Nephron (organoid): ENCODE data around the gene SERPINA9.

Experiments used
- H3K27ac Mint-ChIP-seq, 3 experiments: 2 replicates each; pipeline ENCODE4 v1.8.0; 2020; ENCODE audit warnings: mixed read lengths in 3 of 3, mild to moderate bottlenecking in 2 of 3, moderate library complexity in 1 of 3
- H3K27me3 Mint-ChIP-seq: 2 replicates; pipeline ENCODE4 v1.8.0; 2021; ENCODE audit warnings: low read depth, mild to moderate bottlenecking, moderate library complexity, mixed read lengths
- H3K36me3 Mint-ChIP-seq: 2 replicates; pipeline ENCODE4 v1.8.0; 2020; ENCODE audit warnings: low read depth, mixed read lengths
- H3K4me1 Mint-ChIP-seq: 2 replicates; pipeline ENCODE4 v1.8.0; 2020; ENCODE audit warnings: mixed read lengths
- H3K4me3 Mint-ChIP-seq, 3 experiments: 2 replicates each; pipeline ENCODE4 v1.8.0; 2020; ENCODE audit warnings: mild to moderate bottlenecking in 3 of 3, mixed read lengths in 3 of 3, moderate library complexity in 2 of 3
- H3K9me3 Mint-ChIP-seq: 2 replicates; pipeline ENCODE4 v1.8.0; 2020; ENCODE audit warnings: mixed read lengths
- TF ChIP-seq, protein P1 (sequence below), 3 experiments: fragments of 200-600 bp; sonication (generic); IDR thresholded peaks; one replicate each; pipeline ENCODE4 v1.5.0; 2021; ENCODE audit warnings: antibody characterized with exemption in 3 of 3; ENCODE audit not compliant: unreplicated experiment in 3 of 3

The SERPINA9 gene

DNA sequence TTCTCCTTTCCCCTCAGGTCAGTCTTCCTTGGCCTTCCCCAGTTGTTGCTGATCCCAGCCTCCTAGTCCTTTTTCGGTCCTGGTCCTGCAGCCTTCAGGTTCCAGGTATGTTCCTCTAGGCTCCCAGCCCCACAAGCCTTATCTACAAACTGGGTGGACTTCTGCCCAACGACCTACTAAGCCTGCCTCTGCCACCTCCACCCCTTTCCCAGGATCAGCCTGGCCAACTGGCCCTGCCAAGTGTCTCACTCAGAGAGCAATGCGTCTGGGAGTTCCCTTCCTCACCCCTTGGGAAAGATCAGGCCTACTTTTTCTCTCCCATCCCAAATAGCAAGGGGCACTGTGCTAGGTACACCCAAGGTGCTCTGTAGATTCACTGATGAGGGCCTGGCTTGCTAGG lies 33.4 kb upstream of the SERPINA9 start, which contains the start of gene SERPINA12:
SERPINA12 (minus strand) TSS at position 114 of the 400 bp plus-strand sequence. CDS start 11,072 bp downstream, outside the sequence.
- H3K4me3 Mint-ChIP-seq, result no peak within 1 kb of the TSS
- no peaks in the 10 kb centered on the region for H3K4me1 Mint-ChIP-seq
- peaks cover 19% of the 10 kb centered on the region for H3K27me3 Mint-ChIP-seq
- no peaks in the 10 kb centered on the region for H3K9me3 Mint-ChIP-seq
- H3K27ac Mint-ChIP-seq, result no peak within 1 kb of the TSS
- TF ChIP-seq, protein P1, sequence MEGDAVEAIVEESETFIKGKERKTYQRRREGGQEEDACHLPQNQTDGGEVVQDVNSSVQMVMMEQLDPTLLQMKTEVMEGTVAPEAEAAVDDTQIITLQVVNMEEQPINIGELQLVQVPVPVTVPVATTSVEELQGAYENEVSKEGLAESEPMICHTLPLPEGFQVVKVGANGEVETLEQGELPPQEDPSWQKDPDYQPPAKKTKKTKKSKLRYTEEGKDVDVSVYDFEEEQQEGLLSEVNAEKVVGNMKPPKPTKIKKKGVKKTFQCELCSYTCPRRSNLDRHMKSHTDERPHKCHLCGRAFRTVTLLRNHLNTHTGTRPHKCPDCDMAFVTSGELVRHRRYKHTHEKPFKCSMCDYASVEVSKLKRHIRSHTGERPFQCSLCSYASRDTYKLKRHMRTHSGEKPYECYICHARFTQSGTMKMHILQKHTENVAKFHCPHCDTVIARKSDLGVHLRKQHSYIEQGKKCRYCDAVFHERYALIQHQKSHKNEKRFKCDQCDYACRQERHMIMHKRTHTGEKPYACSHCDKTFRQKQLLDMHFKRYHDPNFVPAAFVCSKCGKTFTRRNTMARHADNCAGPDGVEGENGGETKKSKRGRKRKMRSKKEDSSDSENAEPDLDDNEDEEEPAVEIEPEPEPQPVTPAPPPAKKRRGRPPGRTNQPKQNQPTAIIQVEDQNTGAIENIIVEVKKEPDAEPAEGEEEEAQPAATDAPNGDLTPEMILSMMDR (IDR thresholded peaks at IDR 0.05; ENCODE audit: unreplicated experiment in 3 of 3), result no peak
- H3K36me3 Mint-ChIP-seq, result no peaks in the 10 kb centered on the region

DNA sequence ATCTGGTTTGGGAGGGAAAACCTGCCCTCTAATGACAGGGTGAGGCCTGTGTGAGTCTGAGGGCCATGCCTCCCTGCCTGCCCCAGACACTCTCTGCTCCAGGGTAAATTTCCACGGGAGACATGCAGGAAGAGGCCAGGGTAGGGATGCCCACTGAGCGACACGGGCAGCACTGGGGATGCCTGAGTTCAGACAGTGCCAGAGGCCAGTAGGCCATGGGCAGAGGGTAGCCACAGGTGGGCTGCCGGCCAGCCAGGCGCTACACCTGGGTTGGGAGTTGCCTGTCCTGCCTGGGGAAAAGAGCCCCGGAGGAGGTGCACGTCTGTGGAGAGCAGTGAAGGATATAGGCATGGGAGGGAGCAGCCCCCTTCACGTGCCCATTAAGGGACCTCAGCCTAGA lies 29.6 kb upstream of the SERPINA9 start:
- TF ChIP-seq, protein P1 (IDR thresholded peaks at IDR 0.05; ENCODE audit: unreplicated experiment in 3 of 3), result no peak
- H3K27me3 Mint-ChIP-seq, result peaks cover 19% of the 10 kb centered on the region
- no peak overlapping the region for H3K27ac Mint-ChIP-seq
- no peaks in the 10 kb centered on the region for H3K4me1 Mint-ChIP-seq
- H3K36me3 Mint-ChIP-seq, result no peaks in the 10 kb centered on the region
- no peaks in the 10 kb centered on the region for H3K9me3 Mint-ChIP-seq
- H3K4me3 Mint-ChIP-seq, result no peak overlapping the region

DNA sequence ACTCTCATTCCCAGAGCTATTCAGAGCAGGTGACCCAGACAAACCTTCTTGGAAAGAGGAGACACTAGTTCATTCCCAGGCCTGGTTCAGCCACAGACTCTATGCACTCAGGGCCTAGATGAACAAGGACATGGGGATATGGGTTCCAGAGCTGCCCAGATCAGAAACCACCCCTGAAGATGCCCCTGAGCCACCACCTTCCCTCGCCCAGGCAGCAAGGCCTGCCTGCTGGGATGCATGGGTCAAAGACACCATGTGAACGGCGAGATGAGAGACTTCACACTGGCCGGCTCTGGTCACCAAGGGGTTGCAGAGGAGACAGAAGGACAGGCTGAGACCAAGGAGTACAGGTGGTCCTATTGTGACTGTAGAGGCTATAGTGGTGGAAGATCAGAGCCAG lies 29.2 kb upstream of the SERPINA9 start:
- Mint-ChIP-seq H3K27me3 (peaks cover 19% of the 10 kb centered on the region), H3K27ac (no peak overlapping the region), H3K9me3 (no peaks in the 10 kb centered on the region), H3K36me3 (no peaks in the 10 kb centered on the region), H3K4me3 (no peak overlapping the region), H3K4me1 (no peaks in the 10 kb centered on the region)
- TF ChIP-seq, protein P1 (IDR thresholded peaks at IDR 0.05; ENCODE audit: unreplicated experiment in 3 of 3), result no peak

DNA sequence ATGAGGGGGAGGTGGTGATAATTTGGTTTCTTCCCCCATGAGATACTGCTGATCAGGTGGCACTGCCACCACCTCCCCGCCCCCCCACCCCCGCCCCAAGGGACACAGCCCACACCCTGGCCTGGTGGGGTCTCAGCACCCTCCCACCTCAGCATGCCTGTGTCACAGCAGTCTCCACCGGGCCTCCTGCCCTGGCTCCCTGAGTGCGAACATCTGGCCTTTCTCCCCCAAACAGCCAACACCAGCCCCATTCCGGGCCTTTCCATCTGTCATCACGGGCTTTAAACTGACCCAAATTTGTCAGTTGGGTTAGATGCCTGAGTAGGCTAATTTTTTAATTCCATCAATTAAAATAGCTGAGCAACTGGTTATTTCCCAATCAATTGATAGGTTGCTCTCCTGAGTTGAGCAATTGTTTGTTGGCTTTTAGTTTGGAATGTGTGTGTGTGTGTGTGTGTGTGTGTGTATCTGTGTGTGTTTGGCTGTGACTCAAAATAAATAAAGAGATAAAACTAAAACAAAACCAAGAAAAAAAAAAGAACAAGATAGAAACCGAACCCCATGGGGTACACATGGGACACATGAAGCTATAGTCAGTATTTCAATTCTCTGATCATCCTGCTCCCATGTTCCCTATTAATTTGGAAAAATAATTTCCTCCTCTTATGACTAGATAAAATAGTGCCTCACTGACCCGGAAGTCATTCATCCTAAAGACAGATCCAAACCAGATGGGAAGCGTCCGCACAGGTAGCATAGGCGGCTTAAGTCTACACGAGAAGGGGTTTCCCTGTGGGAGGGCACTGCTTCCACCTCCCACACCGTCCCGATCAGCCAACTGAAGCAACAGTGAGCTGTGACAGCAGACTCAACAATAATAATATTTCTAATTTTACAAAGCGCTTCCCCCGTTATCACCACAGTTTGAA lies 25.9 kb upstream of the SERPINA9 start:
- no peaks in the 10 kb centered on the region for H3K36me3 Mint-ChIP-seq
- H3K27ac Mint-ChIP-seq, result no peak overlapping the region
- no peaks in the 10 kb centered on the region for H3K4me1 Mint-ChIP-seq

DNA sequence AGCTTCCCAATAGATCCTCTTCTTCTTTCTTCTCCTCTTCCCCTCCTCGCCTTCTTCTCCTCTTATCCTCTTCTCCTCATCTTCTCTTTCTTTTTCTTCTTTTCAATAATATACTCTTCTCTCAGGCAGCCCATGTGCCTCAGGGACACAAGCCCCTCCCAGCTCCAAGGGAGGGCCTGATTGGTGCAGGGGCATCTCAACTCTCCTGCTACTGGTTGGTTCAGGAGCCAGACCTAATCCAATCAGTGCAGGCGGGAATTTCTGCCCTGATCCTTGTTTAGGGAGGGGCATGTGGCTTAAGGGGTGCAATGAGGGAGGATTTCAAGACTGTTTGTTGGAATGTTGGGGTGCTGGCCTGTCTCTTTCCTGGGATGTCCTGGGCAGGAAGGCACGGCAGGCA lies 24.3 kb upstream of the SERPINA9 start:
- H3K36me3 Mint-ChIP-seq, result no peaks in the 10 kb centered on the region
- H3K4me3 Mint-ChIP-seq, result no peak overlapping the region
- H3K9me3 Mint-ChIP-seq, result no peaks in the 10 kb centered on the region
- TF ChIP-seq, protein P1 (IDR thresholded peaks at IDR 0.05; ENCODE audit: unreplicated experiment in 3 of 3), result no peak
- H3K27ac Mint-ChIP-seq, result no peak overlapping the region
- no peaks in the 10 kb centered on the region for H3K4me1 Mint-ChIP-seq
- H3K27me3 Mint-ChIP-seq, result peaks cover 29% of the 10 kb centered on the region

More for the DNA sequence above, 25.9 kb upstream of the SERPINA9 start:
- TF ChIP-seq, protein P1 (IDR thresholded peaks at IDR 0.05; ENCODE audit: unreplicated experiment in 3 of 3), result no peak
- Mint-ChIP-seq H3K9me3 (no peaks in the 10 kb centered on the region), H3K27me3 (peaks cover 26% of the 10 kb centered on the region), H3K4me3 (peak overlapping the region in 1 of 3 experiments; percentile 5)
